Stimulated activated CD4-positive, alpha-beta T cell treated with anti-CD3 and anti-CD28 coated beads, Interleukin-12 subunit alpha, Interleukin-12 subunit beta, amount 100 ng/mL, for 24 hours (primary cell): Measurements from ENCODE around the gene LSM4.
A peak's percentile ranks its signal among the peaks of the same experiment; 100 is the strongest.
"Not testable (repeated sequence)": the region's sequence is repeated elsewhere in the genome, so short reads cannot be mapped to it uniquely, and the experiment has no call there.

Experiments used
- DNase-seq, 2 experiments: peaks; one replicate each; pipeline ENCODE4 v3.0.0-alpha.2; 2020; ENCODE audit warnings: low read depth in 2 of 2

Gene LSM4

GRCh38 chr19:18340990-18341868 lies 18.4 kb upstream of the LSM4 start:
- peak in 1 of 2 experiments; percentile 51 for DNase-seq

GRCh38 chr19:18340190-18340989 lies 17.5 kb upstream of the LSM4 start, which contains the start of gene PGPEP1:
Gene PGPEP1, plus strand, starts transcription at chr19:18340598. Its CDS starts 84 bp downstream, at chr19:18340682.
- DNase-seq, result peak; percentile 47 to 52

- no peak for DNase-seq
These were observed 16.8 kb upstream of the LSM4 start for GRCh38 chr19:18339723-18340122.

- DNase-seq, result no peak
These were observed 15.7 kb upstream of the LSM4 start for GRCh38 chr19:18338541-18338940.

DNA sequence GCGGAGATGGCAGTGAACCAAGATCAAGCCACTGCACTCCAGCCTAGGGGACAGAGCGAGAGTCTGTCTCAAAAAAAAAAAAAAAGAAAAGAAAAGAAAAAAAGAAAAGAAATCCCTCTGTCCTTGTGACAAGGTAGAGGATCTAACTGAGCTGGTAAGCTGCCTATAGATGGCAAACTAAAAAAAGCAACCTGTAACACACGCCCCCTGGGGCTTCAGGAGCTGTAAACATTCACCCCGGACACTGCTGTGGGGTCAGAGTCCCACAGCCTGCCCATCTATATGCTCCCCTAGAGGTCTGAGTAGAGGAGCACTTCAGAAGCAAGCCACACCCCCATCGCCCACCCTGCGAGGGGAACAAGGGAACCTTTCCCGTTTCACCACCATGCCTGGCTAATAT lies 13.2 kb upstream of the LSM4 start:
- no peak for DNase-seq

DNA sequence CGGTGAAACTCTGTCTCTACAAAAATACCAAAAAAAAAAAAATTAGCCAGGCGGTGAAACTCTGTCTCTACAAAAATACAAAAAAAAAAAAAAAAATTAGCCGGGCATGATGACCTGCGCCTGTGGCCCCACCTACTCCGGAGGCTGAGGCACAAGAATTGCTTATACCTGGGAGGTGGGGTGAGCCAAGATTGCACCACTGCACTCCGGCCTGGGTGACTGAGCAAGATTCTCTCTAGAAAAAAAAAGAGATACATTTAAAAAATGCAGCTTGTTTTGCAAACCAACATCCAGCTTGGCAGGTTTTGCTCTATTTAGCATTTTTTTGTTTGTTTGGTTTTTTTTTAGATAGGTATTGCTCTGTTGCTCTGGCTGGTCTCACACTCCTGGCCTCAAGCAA lies 10.8 kb upstream of the LSM4 start:
- no peak for DNase-seq

- no peak for DNase-seq
These were observed 10.1 kb upstream of the LSM4 start for GRCh38 chr19:18332917-18333530.

- no peak for DNase-seq
These were observed 8.0 kb upstream of the LSM4 start for GRCh38 chr19:18330868-18331267.

- DNase-seq, result no peak
These were observed 6.1 kb upstream of the LSM4 start for GRCh38 chr19:18329035-18329376.

GRCh38 chr19:18328340-18329034 lies 5.6 kb upstream of the LSM4 start:
- DNase-seq, result peak; percentile 72 to 86

DNA sequence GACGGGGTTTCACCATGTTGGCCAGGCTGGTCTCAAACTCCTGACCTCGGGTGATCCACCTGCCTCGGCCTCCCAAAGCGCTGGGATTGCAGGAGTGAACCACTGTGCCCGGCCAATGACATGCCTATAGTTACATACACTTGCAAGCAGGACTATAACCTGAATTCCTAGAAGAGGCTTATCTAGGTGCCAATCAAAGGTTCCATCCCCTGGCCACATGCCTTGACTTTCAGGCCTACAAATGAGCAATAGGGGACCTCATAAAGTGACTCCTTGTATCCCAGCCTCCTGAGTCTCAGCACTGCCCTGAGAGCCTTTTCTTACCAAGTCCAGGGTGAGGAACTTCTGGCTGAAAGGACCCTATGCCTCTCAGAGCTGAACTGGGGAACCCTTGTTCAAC lies 3.9 kb upstream of the LSM4 start:
- DNase-seq, result no peak

DNA sequence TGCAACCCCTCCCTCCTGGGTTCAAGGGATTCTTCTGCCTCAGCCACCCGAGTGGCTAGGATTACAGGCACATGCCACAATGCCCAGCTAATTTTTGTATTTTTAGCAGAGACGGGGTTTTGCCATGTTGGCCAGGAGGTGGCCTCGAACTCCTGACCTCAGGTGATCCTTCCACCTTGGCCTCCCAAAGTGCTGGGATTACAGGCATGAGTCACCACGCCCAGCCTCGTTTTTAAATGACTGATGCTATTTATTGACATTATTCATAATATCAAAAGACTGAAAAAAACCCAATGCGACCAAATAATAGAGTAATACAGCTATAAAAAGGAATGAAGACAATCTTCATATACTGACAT lies 1.5 kb upstream of the LSM4 start:
- not testable (repeated sequence) for DNase-seq

GRCh38 chr19:18322318-18322758 lies 538 bp downstream of the LSM4 start:
- peak in 1 of 2 experiments; percentile 55 for DNase-seq

DNA sequence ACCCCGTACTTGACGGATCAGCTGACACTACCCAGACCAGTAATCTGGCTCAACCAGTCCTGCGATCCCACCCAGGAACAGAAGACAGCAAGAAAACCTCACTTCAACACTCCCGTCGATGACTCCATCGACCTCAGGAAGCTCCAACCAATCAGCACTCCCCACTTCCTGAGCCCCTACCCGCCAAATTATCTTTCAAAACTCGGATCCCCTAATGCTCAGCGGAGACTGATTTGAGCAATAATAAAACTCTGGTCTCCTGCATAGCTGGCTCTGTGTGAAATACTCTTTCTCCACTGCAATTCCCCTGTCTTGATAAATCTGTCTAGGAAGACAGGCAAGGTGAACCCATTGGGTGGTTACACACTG lies 1.2 kb downstream of the LSM4 start:
- DNase-seq, result no peak

DNA sequence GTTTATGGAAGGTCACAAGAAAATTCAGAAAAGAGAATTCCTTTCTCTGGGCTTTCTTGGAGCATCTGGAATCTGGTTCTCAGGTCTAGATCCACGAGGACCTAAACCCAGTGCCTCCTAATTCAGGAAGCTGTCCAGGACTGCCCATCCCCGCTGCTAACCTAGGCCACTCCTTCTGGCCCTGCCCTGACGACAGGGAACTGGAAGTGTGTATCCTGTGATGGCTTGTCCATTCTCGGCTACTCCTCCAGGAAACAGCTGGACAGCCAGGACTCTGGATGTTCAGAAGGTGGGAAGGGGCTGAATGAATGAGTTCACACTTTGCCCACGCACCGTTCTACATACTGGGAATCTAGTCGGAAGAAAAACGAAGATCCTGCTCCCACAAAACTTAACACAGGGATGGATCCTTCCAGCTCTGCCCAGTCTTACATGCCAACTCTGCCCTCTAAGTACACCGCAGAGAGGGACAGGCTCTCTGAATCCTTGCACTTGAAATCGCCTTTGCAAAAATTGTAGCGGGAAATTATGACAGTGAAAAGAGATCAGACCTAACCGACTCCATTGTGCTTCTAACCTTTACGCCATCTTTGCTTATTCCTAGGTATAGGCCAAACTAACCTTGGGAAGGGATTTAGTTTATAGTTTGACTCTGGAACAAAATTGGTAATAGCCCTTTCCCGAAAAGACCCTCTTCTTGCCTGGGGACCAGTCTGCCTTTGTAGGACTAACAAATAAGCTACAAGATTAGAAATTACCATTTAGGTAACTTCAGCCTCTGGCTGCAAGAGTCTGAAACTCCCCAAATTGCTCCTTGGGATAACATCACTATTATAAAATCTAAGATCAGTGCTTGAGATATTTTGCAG lies 1.8 kb downstream of the LSM4 start:
- no peak for DNase-seq

- DNase-seq, result no peak
These were observed 3.2 kb downstream of the LSM4 start for GRCh38 chr19:18319591-18320135.

DNA sequence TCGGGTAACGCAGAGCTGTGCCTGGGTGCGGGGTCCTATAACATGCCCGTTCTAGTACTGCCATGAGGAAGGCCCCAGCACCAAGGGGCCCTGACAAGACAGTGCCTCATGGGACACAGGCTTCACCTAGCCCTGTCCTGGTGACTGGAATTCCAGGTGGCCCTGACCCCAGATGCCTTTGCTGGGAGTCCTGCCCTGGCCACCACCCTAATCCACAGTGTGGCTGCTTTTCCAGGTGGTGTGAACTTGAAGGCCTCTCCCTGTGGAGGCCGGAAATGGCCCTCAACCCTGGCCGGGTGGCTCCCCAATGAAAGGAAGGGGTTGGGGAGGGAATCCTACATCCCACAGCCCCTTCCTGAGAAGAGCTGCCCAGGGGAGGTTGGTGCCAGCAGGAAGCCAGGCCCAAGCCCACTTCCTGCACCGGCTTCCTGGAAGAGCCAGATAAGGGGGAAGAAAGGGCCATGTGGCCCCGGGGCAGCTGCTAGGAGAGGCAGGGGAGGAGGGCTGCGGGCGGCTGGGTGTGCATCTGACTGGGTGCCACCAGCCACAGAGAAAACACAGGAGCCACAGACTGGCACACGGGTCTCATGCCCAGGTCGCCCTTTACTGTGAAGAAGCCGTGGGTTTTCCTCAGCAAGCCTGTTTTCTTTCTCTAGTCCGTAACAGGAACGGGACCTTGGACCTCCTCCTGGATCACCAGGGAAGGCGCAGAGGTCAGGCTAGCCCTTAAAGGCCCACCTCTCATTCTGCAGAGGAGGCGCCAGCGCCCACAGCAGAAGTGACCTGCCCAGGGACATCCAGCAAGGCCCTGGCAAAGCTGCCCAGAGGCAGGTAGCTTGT lies 4.7 kb downstream of the LSM4 start:
- no peak for DNase-seq

DNA sequence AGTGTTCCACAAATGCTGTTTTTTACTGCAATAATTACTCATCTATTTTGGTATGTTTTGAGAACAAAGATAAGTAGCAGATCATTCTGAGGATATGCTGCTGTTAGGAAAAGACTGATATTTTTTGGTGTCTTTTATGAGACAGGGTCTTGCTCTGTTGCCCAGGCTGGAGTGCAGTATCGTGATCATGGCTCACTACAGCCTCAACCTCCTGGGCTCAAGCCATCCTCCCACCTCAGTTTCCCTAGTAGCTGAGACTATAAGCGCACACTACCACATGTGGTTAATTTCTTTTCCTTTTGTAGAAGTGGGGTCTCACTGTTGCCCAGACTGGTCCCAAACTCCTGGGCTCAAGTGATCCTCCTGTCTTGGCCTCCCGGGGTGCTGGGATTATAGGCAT lies 9.5 kb downstream of the LSM4 start:
- DNase-seq, result no peak

DNA sequence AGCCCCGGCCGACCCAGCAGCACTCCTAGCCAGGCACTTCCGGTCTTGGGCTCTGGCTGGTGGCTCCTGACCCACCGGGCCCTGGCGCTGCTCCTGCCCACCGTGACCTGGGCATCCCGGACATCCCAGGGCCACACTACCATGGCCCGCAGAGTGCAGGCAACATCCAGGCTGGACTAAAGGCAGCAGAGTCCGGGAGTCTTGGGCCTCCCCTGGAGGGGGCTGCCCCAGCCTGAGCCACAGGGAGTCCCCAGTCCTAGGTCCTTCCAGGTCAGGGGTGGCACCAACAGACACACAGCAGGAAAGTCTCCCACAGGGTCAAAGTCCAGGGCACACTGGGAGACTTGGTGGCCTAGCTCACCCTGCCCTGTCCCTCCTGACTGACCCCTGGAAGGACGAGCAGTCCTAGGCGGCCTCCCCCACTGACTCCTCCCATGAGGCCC lies 10.8 kb downstream of the LSM4 start:
- DNase-seq, result no peak
